Measurements from ENCODE around the gene ZNF775.

ZNF775 gene

DNA sequence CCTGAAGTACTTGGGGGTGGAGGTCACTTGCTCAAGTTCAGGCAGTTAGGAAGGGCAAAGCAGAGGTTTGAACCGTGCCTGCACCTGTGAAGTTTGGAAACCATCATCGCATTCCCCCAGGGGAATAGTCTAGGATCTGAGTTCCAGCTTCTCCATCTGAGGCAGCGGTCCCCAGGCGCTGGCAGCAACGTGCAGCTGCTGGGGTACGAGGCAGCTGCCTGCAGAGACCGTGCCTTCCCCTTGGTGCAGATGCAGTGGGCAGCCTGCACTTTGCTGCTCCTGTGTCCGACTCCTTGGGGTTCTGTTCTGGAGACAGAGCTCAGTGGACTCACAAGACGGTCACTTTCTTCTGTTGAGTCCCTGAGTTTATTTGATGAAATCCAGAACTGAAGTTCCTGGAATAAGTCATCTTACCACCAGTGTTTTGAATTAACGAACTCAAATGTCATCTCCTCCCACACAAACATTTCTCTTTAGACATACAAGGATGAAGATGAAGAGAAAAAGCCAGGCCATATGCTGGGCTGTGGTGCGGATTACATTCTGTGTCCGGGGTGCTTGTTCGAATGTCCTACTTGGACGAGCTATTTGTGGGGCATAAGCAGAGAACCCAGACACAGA lies 51.4 kb downstream of the ZNF775 start:
- no peaks in the 10 kb centered on the region for H3K27me3 ChIP-seq (ENCODE audit: insufficient read depth, low read length)

DNA sequence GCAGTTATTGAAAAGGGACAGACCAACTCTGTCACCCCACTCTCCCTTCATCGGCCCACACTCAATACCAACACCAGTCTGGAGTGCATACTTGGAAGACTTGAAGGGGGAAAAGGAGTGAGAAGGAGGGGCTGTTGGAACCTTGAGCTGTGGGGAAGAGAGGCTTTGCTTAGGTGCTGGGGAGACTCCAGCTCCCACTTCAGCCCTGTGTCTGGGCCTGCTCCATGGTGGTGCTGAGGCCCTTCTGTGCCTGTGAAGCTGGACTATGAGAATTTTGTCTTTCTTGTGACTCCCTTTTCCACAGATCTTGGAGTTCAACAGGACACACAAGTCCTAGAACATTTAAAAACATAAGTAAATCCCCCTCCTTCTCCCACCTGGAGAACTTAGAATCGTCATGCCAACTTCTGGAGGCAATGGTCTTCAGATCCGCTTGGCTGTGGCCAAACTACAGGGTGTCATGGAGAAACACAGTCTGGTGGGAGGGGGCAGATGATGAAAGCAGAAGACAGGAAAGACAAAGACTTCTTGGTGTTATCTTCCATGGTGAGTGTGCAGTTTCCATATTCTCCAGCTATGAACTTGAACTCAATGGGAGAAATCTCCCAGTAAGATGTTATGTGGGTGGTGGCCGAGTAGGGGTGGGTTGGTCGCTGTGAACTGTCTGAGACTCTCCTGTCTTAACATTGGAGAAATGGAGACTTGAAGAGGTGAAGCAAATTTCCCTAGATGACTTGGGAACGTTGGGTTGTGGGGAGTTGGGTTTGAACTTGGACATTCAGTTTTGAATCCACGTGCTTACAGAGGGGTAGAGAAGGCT lies 52.9 kb downstream of the ZNF775 start:
- no peak overlapping the region for H3K9ac ChIP-seq (ENCODE audit: low read depth, low read length)
- H3K27me3 ChIP-seq (ENCODE audit: insufficient read depth, low read length), result no peaks in the 10 kb centered on the region
- peaks cover 5% of the 10 kb centered on the region; the same call in 1 of the 2 replicates for H3K4me1 ChIP-seq (ENCODE audit: insufficient read depth, low read length)
- H3K27ac ChIP-seq (ENCODE audit: low read length), result no peak overlapping the region
- no peak overlapping the region for H3K4me3 ChIP-seq (ENCODE audit: low read length)
- H3K9me3 ChIP-seq (ENCODE audit: insufficient read depth, low read depth, low read length), result no peaks in the 10 kb centered on the region
- H3K36me3 ChIP-seq (ENCODE audit: insufficient read depth, low read depth, low read length), result no peaks in the 10 kb centered on the region

More for the DNA sequence above, 51.4 kb downstream of the ZNF775 start:
- H3K4me1 ChIP-seq (ENCODE audit: insufficient read depth, low read length), result peaks cover 5% of the 10 kb centered on the region; the same call in 1 of the 2 replicates
- H3K9ac ChIP-seq (ENCODE audit: low read depth, low read length), result no peak overlapping the region
- no peak overlapping the region for H3K27ac ChIP-seq (ENCODE audit: low read length)
- H3K9me3 ChIP-seq (ENCODE audit: insufficient read depth, low read depth, low read length), result no peaks in the 10 kb centered on the region
- H3K36me3 ChIP-seq (ENCODE audit: insufficient read depth, low read depth, low read length), result no peaks in the 10 kb centered on the region
- H3K4me3 ChIP-seq (ENCODE audit: low read length), result no peak overlapping the region

DNA sequence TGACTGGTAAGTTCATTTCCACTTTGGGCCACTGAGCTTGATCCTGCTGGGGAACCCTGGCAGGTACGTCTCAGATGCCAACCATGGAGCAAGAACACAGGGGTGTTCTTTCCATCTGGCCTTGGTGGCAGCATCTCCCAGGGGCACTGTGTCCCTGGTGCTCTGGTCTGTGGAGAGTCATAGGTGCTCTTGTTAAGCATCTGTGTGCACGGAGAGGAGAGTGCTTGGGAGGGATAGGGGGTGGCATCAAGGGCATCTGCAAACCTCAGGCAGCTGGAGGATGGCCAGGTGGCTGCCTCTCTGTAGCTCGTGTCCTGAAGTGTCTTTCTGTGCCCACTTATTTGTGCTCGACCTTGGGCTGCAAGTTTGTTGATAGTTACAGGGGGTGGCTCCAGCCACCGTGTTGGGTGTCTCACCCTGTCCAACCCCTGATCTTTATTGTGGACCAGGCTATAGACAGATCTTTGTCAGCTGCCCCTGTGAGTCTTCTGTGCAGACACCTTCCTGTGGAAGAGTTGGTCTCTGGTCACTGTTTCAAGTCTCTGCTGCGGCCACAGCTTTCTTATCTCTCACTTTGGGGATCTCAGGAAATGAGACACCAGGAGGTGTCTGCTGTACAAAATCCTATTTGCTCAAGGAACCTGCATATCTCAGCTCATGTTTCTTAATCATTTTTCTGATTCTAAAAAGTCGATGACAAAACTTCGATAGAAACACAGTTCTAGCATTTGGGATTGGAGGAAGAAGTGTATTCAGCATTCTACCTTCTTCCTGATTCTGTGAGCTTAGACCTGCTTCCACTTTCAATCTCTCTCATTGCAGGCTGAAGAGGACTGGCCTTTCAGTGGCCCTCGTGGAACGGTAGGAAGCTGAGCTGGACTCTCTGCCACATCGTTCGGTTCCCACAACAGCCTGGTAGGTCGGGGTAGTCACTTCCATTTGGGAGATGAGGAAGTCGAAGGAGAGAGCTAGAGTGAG lies 54.1 kb downstream of the ZNF775 start:
- Histone ChIP-seq H3K36me3 (ENCODE audit: insufficient read depth, low read depth, low read length) (no peaks in the 10 kb centered on the region), H3K27me3 (ENCODE audit: insufficient read depth, low read length) (no peaks in the 10 kb centered on the region), H3K27ac (ENCODE audit: low read length) (no peak overlapping the region), H3K9me3 (ENCODE audit: insufficient read depth, low read depth, low read length) (no peaks in the 10 kb centered on the region), H3K9ac (ENCODE audit: low read depth, low read length) (no peak overlapping the region), H3K4me3 (ENCODE audit: low read length) (no peak overlapping the region), H3K4me1 (ENCODE audit: insufficient read depth, low read length) (peaks cover 5% of the 10 kb centered on the region; the same call in 1 of the 2 replicates)

DNA sequence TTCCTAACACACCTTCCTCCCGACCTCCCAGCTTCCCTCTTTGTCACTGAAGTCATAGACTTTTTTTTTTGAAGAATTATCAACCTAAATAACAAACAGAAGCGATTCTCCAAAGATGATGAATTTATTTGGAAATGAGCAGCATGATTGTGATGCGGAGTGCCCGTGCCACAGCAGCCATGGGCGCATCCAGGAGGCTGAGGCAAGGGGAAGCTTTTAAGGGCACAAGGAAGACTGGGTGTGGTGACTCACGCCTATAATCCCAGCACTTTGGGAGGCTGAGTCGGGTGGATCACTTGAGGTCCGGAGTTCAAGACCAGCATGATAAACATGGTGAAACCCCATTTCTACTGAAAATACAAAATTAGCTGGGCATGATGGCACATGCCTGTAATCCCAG lies 55.1 kb downstream of the ZNF775 start:
- Histone ChIP-seq H3K4me3 (ENCODE audit: low read length) (no peak overlapping the region), H3K9me3 (ENCODE audit: insufficient read depth, low read depth, low read length) (no peaks in the 10 kb centered on the region), H3K27me3 (ENCODE audit: insufficient read depth, low read length) (no peaks in the 10 kb centered on the region), H3K9ac (ENCODE audit: low read depth, low read length) (no peak overlapping the region), H3K27ac (ENCODE audit: low read length) (no peak overlapping the region), H3K4me1 (ENCODE audit: insufficient read depth, low read length) (no peaks in the 10 kb centered on the region), H3K36me3 (ENCODE audit: insufficient read depth, low read depth, low read length) (no peaks in the 10 kb centered on the region)

DNA sequence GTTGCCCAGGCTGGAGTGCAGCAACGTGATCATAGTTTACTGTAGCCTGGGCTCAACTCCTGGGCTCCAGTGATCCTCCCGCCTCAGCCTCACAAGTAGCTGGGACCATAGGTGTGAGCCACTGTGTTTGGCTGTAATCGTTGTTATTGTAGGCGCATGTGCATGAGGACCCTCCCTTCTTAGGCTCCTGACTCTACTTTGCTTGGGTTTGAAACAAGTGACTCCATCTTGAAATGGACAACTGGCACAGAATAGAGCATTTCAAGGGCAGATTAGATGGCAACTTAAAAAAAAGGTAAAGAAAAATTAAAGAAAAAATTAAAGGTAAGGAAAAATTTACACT lies 55.9 kb downstream of the ZNF775 start:
- Histone ChIP-seq H3K4me1 (ENCODE audit: insufficient read depth, low read length) (no peaks in the 10 kb centered on the region), H3K27me3 (ENCODE audit: insufficient read depth, low read length) (no peaks in the 10 kb centered on the region), H3K4me3 (ENCODE audit: low read length) (no peak overlapping the region), H3K9me3 (ENCODE audit: insufficient read depth, low read depth, low read length) (no peaks in the 10 kb centered on the region), H3K36me3 (ENCODE audit: insufficient read depth, low read depth, low read length) (no peaks in the 10 kb centered on the region), H3K27ac (ENCODE audit: low read length) (no peak overlapping the region), H3K9ac (ENCODE audit: low read depth, low read length) (no peak overlapping the region)

DNA sequence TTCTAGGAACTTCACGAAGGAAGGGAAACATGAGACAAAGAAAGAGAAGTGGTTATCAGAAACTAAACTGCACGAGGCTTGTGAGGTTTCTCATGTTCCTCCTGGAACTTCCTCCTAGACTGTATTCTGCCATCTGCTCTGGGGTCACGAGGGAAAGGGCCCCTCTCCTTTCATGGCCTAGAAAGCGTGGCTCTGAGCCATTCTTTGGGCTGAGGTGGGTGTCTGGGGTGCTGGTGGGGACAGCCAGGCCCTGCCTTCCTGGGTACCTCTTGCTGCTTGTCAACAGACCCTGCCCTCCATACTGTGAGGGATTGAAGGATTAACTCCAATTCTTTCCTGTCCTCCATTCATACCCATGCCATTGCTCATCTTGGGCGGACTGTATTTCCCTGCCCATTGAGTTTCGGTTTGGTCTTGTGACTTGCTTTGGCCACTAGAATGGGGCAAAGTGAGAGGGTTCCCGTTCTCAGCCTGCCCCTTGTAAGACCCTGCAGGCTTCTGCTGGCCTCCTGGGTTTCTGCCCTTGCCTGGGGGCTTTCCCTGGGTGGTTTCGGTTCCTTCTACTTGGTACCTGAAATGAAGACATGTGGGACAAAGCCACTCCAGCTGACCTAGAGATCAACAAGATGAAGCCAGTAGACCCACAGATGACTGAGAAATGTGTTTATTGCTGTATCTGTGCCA lies 56.4 kb downstream of the ZNF775 start:
- H3K4me1 ChIP-seq (ENCODE audit: insufficient read depth, low read length), result no peaks in the 10 kb centered on the region
- no peaks in the 10 kb centered on the region for H3K9me3 ChIP-seq (ENCODE audit: insufficient read depth, low read depth, low read length)
- H3K27ac ChIP-seq (ENCODE audit: low read length), result no peak overlapping the region
- no peaks in the 10 kb centered on the region for H3K27me3 ChIP-seq (ENCODE audit: insufficient read depth, low read length)
- H3K9ac ChIP-seq (ENCODE audit: low read depth, low read length), result no peak overlapping the region
- no peak overlapping the region for H3K4me3 ChIP-seq (ENCODE audit: low read length)
- H3K36me3 ChIP-seq (ENCODE audit: insufficient read depth, low read depth, low read length), result no peaks in the 10 kb centered on the region

DNA sequence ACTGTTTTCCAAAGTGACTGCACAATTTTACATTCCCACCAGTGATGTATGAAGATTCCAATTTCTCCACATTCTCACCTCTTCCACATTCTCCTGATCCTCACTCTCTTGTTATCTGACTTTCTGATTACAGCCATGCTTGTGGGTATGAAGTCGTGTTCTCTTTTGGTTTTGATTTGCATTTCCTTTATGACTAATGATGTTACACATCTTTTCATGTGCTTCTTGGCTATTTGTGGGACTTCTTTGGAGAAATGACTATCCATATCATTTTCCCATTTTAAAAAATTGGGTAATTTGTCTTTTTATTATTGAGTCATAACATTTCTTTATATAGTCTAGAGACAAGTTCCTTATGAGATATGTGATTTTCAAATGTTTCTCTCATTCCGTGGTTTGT lies 60.8 kb downstream of the ZNF775 start:
- no peaks in the 10 kb centered on the region; the same call in 1 of the 2 replicates for H3K27me3 ChIP-seq (ENCODE audit: insufficient read depth, low read length)
- no peak overlapping the region for H3K9ac ChIP-seq (ENCODE audit: low read depth, low read length)
- H3K4me3 ChIP-seq (ENCODE audit: low read length), result no peak overlapping the region
- no peak overlapping the region for H3K27ac ChIP-seq (ENCODE audit: low read length)
- peaks cover 9% of the 10 kb centered on the region for H3K9me3 ChIP-seq (ENCODE audit: insufficient read depth, low read depth, low read length)
- H3K36me3 ChIP-seq (ENCODE audit: insufficient read depth, low read depth, low read length), result no peaks in the 10 kb centered on the region
- no peaks in the 10 kb centered on the region for H3K4me1 ChIP-seq (ENCODE audit: insufficient read depth, low read length)

DNA sequence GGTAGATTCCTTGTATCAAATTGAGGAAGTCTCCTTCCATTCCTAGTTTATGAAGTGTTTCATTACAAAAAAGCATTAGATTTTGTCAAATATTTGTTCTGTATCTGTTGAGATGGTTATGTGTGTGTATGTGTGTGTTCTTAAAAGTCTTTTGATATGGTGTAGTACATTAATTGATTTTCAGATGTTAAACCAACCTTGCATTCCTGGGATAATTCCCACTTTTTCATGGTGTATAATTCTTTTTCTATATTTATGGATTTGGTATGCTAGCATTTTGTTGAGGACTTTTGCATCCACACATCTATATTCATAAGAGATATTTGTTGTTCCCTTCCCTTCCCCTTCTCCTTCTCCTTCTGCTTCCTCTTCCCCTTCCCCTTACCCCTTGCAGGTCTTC lies 62.4 kb downstream of the ZNF775 start:
- H3K27me3 ChIP-seq (ENCODE audit: insufficient read depth, low read length), result no peaks in the 10 kb centered on the region; the same call in 1 of the 2 replicates
- H3K27ac ChIP-seq (ENCODE audit: low read length), result no peak overlapping the region
- H3K36me3 ChIP-seq (ENCODE audit: insufficient read depth, low read depth, low read length), result no peaks in the 10 kb centered on the region
- peaks cover 9% of the 10 kb centered on the region for H3K9me3 ChIP-seq (ENCODE audit: insufficient read depth, low read depth, low read length)
- no peak overlapping the region for H3K9ac ChIP-seq (ENCODE audit: low read depth, low read length)
- no peak overlapping the region for H3K4me3 ChIP-seq (ENCODE audit: low read length)
- no peaks in the 10 kb centered on the region for H3K4me1 ChIP-seq (ENCODE audit: insufficient read depth, low read length)

DNA sequence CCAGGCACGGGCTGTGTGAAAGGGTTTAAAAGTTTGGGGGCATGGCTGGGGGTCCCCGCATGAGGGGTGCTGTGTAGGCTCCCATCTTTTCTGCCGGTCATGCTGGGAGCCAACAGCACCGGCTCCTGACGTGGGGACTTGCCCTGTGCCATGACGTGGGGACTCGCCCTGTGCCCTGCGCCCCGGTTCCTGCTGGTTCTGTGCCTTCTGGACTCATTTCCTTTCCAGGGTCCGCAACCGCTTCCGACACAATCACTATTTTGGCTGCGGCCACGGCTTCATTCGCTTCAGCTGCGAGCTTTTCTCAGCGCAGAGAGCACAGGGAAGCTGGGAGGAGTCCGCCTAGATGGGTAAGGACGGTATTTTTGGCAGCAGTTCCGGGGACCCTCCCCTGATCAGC lies 63.7 kb downstream of the ZNF775 start:
- Histone ChIP-seq H3K27ac (ENCODE audit: low read length) (no peak overlapping the region), H3K27me3 (ENCODE audit: insufficient read depth, low read length) (peaks cover under 1% of the 10 kb centered on the region; the same call in 1 of the 2 replicates), H3K9ac (ENCODE audit: low read depth, low read length) (no peak overlapping the region), H3K36me3 (ENCODE audit: insufficient read depth, low read depth, low read length) (no peaks in the 10 kb centered on the region), H3K4me1 (ENCODE audit: insufficient read depth, low read length) (no peaks in the 10 kb centered on the region), H3K4me3 (ENCODE audit: low read length) (no peak overlapping the region), H3K9me3 (ENCODE audit: insufficient read depth, low read depth, low read length) (peaks cover 9% of the 10 kb centered on the region)

DNA sequence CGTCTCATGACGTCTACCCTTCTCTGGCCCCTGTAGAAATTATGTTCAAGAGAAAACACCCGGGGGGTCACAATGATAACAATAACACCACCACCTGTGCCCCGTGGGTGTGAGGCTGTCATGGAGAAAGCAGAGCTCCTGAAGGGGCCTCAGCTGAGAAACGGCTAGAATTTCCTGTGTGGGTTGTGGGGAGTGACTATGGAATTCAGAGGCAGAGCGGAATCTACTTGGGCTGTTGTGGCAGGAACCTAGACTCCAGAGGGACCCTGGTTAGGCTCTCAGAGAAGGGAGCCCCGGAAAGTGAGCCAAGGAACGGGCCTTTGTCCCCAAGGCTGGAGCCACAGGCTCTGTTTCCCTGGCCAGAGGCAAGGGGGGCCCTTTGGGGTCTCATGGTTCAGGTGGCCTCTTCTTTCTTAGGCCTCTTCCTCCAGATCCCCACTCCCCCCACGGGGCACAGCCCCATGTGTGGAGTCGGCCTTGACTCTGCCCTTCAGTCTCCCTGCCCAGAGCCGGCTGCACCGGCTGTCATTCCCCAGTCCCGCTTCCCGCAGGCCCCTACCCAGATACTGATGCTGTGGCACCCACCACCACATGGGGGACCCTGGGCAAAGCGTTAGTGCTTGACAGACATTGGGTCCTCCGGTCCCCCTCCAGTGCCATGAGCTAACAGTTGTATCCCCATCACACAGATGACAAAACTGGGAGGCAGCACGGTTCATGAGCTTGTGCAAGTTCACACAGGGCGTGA lies 64.8 kb downstream of the ZNF775 start:
- H3K9ac ChIP-seq (ENCODE audit: low read depth, low read length), result no peak overlapping the region
- H3K4me3 ChIP-seq (ENCODE audit: low read length), result no peak overlapping the region
- no peaks in the 10 kb centered on the region for H3K36me3 ChIP-seq (ENCODE audit: insufficient read depth, low read depth, low read length)
- peaks cover 11% of the 10 kb centered on the region for H3K27me3 ChIP-seq (ENCODE audit: insufficient read depth, low read length)
- no peaks in the 10 kb centered on the region; the same call in 1 of the 2 replicates for H3K4me1 ChIP-seq (ENCODE audit: insufficient read depth, low read length)
- H3K9me3 ChIP-seq (ENCODE audit: insufficient read depth, low read depth, low read length), result peaks cover 9% of the 10 kb centered on the region
- H3K27ac ChIP-seq (ENCODE audit: low read length), result no peak overlapping the region
